ENCODE measurements around the gene CHPT1.
"Not testable (repeated sequence)": the region's sequence is repeated elsewhere in the genome, so short reads cannot be mapped to it uniquely, and the experiment has no call there.

Gene CHPT1

DNA sequence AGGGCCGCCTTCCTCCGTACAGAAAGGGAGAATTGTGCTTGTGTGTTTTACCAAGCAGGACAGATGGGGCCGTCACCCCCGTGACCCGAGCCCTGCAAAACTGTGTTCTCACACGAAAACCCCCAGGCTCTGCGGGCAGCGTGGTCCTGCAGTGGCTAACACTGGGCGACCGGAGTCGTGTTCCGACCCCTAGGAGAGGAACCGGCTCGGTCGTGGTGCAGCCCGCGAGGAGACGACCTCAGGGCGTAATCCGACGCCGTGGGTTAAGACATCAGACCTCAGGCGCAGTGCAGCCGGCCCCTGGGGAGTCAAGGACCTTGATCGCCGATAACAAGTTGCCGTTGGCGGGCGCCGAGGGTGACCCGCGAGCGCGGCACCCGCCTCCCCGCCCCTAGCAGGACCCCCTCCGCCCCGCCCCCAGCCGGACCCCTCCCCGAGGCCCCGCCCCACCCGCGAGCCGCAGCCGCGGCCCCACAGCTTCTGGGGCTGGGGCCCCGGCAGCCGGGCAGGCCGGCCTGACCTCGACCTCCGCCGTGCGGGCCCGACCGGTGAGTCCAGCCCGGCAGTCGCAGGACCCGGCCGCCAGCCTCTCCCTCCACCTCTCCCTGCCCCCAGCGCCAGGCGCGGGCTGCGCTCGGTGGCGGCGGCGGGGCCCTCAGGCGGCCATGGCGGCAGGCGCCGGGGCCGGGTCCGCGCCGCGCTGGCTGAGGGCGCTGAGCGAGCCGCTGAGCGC, at the start of gene CHPT1:
TSS of gene CHPT1 (plus strand) at position 444 of the 733 bp plus-strand sequence. CDS start at position 666, 222 bp downstream.
- DNase-seq (ENCODE audit: low read depth in 2 of 2) = peak; percentile 4 to 37

DNA sequence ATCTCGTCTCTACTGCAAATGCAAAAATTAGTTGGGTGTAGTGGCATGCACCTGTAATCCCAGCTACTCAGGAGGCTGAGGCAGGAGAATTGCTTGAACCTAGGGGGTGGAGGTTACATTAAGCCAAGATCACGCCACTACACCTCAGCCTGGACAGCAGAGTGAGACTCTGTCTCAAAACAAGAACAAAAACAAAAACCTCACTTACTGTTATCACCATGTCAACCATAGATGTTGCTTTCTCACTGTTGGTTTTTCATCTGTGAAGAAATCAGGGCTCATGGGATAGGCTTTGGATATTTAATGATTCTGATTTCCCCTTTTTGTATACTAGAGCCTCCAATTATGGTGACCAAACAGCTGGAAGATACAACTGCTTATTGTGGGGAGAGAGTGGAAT, 49.7 kb upstream of the CHPT1 start:
- DNase-seq (ENCODE audit: low read depth in 2 of 2) = no peak

DNA sequence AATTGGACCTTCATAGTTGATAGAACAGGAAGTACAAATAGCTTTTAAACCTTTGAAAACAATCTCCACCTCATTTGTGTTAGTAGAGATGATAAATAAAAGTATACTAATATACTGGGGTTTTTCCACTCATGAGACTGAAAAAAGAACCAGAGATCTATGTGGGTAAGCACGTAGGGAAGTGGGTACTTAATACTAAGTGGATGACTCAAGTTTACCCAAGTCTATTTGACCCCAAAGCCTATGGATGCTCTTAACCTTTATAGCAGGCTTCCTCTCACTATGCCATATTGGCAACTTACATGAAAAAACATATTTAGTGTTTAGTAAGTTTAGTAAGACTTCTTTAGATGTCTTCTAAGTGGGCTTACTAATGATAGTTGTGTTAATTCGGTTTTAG, 49.2 kb upstream of the CHPT1 start:
- DNase-seq (ENCODE audit: low read depth in 2 of 2) = no peak

DNA sequence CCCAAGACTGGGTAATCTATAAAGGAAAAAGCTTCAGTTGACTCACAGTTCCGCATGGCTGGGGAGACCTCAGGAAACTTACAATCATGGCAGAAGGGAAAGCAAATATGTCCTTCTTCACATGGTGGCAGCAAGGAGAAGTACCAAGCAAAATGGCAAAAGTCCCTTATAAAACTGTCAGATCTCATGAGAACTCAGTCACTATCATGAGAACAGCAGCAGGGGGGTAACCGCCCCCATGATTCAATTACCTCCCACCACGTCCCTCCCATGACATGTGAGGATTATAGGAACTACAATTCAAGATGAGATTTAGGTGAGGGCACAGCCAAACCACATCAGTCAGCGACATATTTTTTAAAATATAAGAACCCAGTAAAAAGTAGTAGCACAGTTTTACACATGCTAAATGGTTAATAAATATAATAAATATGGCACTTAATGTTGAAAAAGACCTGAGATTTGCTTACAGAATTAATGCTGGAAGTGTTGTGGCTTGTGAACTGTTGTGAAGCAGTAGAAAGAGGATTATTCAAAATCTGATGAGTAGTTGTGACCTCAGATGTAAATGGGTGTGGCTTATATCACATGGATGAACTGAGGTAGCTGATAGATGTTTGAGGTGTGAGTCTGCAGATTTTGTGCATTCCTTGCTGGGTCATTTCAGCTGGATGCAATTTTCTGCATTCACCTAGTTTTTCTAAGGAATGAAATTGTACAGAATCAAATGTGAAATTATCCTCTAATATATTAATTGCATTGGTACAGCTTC, 46.9 kb upstream of the CHPT1 start:
- no peak for DNase-seq (ENCODE audit: low read depth in 2 of 2)

DNA sequence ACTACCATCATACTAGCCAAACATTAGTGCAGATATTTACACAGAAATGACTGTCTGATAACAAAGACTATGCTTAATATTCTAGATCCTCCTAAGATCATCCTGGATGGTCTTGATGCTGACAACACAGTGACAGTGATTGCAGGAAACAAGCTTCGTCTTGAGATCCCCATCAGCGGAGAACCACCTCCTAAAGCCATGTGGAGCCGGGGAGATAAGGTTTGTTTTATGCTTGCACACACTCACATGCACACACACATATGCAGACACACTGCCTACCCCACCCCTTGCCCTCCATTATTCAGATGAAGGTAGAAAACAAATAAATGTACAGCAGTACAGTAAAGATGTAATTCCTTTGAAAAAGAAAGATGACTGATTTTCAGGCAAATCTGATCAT, 44.4 kb upstream of the CHPT1 start:
- no peak for DNase-seq (ENCODE audit: low read depth in 2 of 2)

DNA sequence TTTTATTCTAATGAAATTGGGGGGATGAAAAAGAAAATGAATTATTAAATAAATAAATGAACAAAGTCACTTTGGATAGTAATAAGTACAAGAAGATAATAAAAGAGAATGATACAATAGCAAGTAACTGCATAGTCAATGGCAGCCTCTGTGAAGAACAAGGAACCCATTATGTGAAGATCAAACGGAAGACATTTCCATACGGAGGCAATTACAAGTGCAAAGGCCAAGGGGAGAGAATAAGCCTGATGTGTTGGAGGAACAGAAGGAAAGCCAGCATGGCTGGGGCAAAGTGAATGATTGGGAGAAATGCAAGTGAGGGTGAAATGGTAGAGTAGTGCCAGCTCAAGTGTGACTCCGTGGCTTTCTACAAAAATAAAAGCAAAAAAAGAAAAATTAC, 43.9 kb upstream of the CHPT1 start:
- no peak for DNase-seq (ENCODE audit: low read depth in 2 of 2)

- DNase-seq (ENCODE audit: low read depth in 2 of 2) = no peak
These were observed 43.0 kb upstream of the CHPT1 start for GRCh38 chr12:101654442-101654841.

DNA sequence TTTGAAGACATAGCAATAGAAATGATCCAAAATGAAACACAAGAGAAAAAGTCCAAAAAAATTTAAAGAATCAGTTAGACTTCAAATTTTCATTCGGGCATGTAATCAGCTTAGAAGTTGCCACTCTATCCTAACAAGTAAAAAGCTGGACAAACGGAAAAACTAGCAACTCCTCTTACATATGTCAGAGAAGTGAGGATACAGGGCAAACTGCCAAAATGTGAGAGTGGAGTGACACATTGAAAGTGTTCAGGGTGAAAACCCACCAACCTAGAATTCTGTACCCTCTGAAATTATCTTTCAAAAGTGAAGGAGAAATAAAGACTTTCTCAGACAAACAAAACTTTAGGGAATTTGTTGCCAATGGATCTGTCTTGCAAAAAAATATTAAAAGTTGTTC, 42.0 kb upstream of the CHPT1 start:
- no peak for DNase-seq (ENCODE audit: low read depth in 2 of 2)

GRCh38 chr12:101660662-101661061, 36.8 kb upstream of the CHPT1 start:
- DNase-seq (ENCODE audit: low read depth in 2 of 2) = not testable (repeated sequence)

DNA sequence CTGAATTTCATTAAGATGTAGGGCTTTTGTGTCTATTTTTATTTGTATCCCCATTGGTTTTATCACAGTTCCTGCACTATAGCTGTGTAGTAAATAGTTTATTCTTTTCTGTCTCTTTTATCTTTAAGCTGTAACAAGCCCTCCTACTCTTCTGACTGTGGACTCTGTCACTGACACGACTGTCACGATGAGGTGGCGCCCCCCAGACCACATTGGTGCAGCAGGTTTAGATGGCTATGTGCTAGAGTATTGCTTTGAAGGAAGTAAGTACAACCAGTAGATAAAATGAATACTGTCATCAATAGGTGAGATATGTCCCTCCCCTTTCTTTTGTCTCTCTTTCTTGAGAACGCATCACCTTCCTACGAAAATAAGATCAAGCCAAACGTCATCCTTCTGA, 34.1 kb upstream of the CHPT1 start:
- DNase-seq (ENCODE audit: low read depth in 2 of 2) = no peak

- no peak for DNase-seq (ENCODE audit: low read depth in 2 of 2)
These were observed 32.4 kb upstream of the CHPT1 start for GRCh38 chr12:101664992-101665391.

- DNase-seq (ENCODE audit: low read depth in 2 of 2) = no peak
These were observed 31.2 kb upstream of the CHPT1 start for GRCh38 chr12:101666052-101666728.

DNA sequence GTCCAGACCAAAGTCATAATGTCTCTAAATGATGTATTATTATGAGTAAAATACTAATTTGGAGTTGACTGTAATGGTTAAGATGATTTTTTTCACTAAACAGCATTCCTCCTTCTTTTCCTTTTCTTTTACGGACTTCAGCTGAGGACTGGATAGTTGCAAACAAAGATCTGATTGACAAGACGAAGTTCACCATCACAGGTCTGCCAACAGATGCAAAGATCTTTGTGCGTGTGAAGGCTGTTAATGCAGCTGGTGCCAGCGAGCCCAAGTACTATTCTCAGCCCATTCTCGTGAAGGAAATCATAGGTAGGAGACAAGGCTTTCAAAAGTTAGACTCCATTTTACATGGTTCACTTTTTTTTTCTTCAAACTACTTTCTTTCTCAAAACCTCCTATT, 29.8 kb upstream of the CHPT1 start:
- DNase-seq (ENCODE audit: low read depth in 2 of 2) = no peak

- no peak for DNase-seq (ENCODE audit: low read depth in 2 of 2)
These were observed 27.3 kb upstream of the CHPT1 start for GRCh38 chr12:101670007-101670671.

GRCh38 chr12:101671157-101671791, 26.2 kb upstream of the CHPT1 start:
- no peak for DNase-seq (ENCODE audit: low read depth in 2 of 2)

GRCh38 chr12:101671833-101672232, 25.6 kb upstream of the CHPT1 start:
- no peak for DNase-seq (ENCODE audit: low read depth in 2 of 2)

GRCh38 chr12:101675555-101675954, 21.9 kb upstream of the CHPT1 start:
- DNase-seq (ENCODE audit: low read depth in 2 of 2) = no peak

GRCh38 chr12:101676497-101676896, 20.9 kb upstream of the CHPT1 start:
- not testable (repeated sequence) for DNase-seq (ENCODE audit: low read depth in 2 of 2)

DNA sequence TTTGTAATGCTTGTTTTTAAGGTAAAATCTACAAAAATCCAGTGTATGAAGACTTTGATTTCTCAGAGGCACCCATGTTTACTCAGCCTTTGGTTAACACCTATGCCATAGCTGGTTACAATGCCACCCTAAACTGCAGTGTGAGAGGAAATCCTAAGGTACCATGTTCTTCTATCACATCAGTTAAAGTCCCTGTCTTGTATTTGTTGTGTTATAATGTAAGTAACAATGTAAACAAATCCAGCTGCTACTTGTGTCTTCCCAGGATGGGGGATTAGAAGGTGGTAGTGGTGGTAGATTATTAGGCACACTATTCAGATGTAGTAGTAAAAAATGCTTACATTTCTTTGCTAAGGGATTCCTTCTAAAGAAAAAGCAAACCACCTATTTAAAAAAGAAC, 19.4 kb upstream of the CHPT1 start:
- no peak for DNase-seq (ENCODE audit: low read depth in 2 of 2)

GRCh38 chr12:101680240-101680639, 17.2 kb upstream of the CHPT1 start:
- DNase-seq (ENCODE audit: low read depth in 2 of 2) = no peak

GRCh38 chr12:101680647-101681046, 16.8 kb upstream of the CHPT1 start:
- DNase-seq (ENCODE audit: low read depth in 2 of 2) = no peak

DNA sequence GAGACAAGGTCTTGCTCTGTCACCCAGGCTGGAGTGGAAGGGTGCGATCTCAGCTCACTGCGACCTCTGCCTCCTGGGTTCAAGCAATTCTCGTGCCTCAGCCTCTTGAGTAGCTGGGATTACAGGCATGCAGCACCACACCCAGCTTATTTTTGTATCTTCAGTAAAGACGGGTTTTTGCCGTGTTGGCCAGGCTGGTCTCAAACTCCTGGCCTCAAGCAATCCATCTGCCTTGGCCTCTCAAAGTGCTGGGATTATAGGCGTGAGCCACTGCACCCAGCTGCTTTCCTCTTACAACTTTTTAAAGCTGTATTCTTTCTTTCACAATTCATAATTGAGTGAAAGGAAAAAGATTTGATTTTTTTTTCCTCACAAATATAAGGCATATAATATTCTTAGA, 15.8 kb upstream of the CHPT1 start:
- DNase-seq (ENCODE audit: low read depth in 2 of 2) = not testable (repeated sequence)
